HEK293 (cell line): ENCODE data around the gene ZNF593.

ENCODE experiments used
- AEBP2 ChIP-seq: fragments of 450-650 bp; formaldehyde crosslinking; IDR thresholded peaks from 2 replicates; pipeline ENCODE4 v1.5.1; 2016; ENCODE audit warnings: missing biosample characterization, missing genetic modification characterization, borderline replicate concordance
- EGR2 ChIP-seq: fragments of 450-650 bp; formaldehyde crosslinking; IDR thresholded peaks from 2 replicates; pipeline ENCODE4 v1.5.1; 2016; ENCODE audit warnings: low read depth, missing biosample characterization, missing genetic modification characterization
- FEZF1 ChIP-seq: fragments of 450-650 bp; formaldehyde crosslinking; IDR thresholded peaks from 2 replicates; pipeline ENCODE4 v1.5.1; 2016; ENCODE audit warnings: missing biosample characterization, missing genetic modification characterization
- GLIS1 ChIP-seq: fragments of 450-650 bp; formaldehyde crosslinking; IDR thresholded peaks from 2 replicates; pipeline ENCODE4 v1.5.1; 2016; ENCODE audit warnings: missing biosample characterization, missing genetic modification characterization
- KLF10 ChIP-seq: fragments of 450-650 bp; IDR thresholded peaks from 2 replicates; pipeline ENCODE4 v1.5.1; 2018; ENCODE audit warnings: missing biosample characterization, mild to moderate bottlenecking, missing genetic modification characterization
- PATZ1 ChIP-seq: fragments of 450-650 bp; formaldehyde crosslinking; IDR thresholded peaks from 2 replicates; pipeline ENCODE4 v1.5.1; 2016; ENCODE audit warnings: missing biosample characterization, missing genetic modification characterization
- REPIN1 ChIP-seq: fragments of 450-650 bp; formaldehyde crosslinking; IDR thresholded peaks from 2 replicates; pipeline ENCODE4 v1.5.1; 2017; ENCODE audit warnings: missing biosample characterization, missing genetic modification characterization, low read depth
- SP2 ChIP-seq: fragments of 450-650 bp; formaldehyde crosslinking; IDR thresholded peaks from 2 replicates; pipeline ENCODE4 v1.5.1; 2016; ENCODE audit warnings: missing biosample characterization, missing genetic modification characterization
- SP7 ChIP-seq: fragments of 450-650 bp; formaldehyde crosslinking; IDR thresholded peaks from 2 replicates; pipeline ENCODE4 v1.5.1; 2016; ENCODE audit warnings: missing biosample characterization, missing genetic modification characterization
- YY1 ChIP-seq: fragments of 450-650 bp; formaldehyde crosslinking; IDR thresholded peaks from 2 replicates; pipeline ENCODE4 v1.5.1; 2018; ENCODE audit warnings: missing biosample characterization, missing genetic modification characterization
- YY2 ChIP-seq: fragments of 450-650 bp; formaldehyde crosslinking; IDR thresholded peaks from 2 replicates; pipeline ENCODE4 v1.5.1; 2016; ENCODE audit warnings: missing biosample characterization, missing genetic modification characterization
- ZBTB6 ChIP-seq: fragments of 450-650 bp; formaldehyde crosslinking; IDR thresholded peaks from 2 replicates; pipeline ENCODE4 v1.5.1; 2017; ENCODE audit warnings: missing biosample characterization, missing genetic modification characterization
- ZBTB7A ChIP-seq: fragments of 450-650 bp; formaldehyde crosslinking; IDR thresholded peaks from 2 replicates; pipeline ENCODE4 v1.5.1; 2016; ENCODE audit warnings: low read depth, missing biosample characterization, missing genetic modification characterization
- ZBTB8A ChIP-seq: fragments of 450-650 bp; formaldehyde crosslinking; IDR thresholded peaks from 2 replicates; pipeline ENCODE4 v1.5.1; 2016; ENCODE audit warnings: missing biosample characterization, missing genetic modification characterization
- ZIC2 ChIP-seq: fragments of 450-650 bp; formaldehyde crosslinking; IDR thresholded peaks from 2 replicates; pipeline ENCODE4 v1.5.1; 2016; ENCODE audit warnings: missing biosample characterization, missing genetic modification characterization
- ZNF121 ChIP-seq: fragments of 450-650 bp; formaldehyde crosslinking; IDR thresholded peaks from 2 replicates; pipeline ENCODE4 v1.5.1; 2016; ENCODE audit warnings: missing biosample characterization, missing genetic modification characterization
- ZNF146 ChIP-seq: fragments of 450-650 bp; formaldehyde crosslinking; IDR thresholded peaks from 2 replicates; pipeline ENCODE4 v1.5.1; 2016; ENCODE audit warnings: missing biosample characterization, missing genetic modification characterization
- ZNF391 ChIP-seq: fragments of 450-650 bp; formaldehyde crosslinking; IDR thresholded peaks from 2 replicates; pipeline ENCODE4 v1.5.1; 2016; ENCODE audit warnings: low read depth, missing biosample characterization, missing genetic modification characterization, borderline replicate concordance
- ZNF398 ChIP-seq: fragments of 450-650 bp; formaldehyde crosslinking; IDR thresholded peaks from 2 replicates; pipeline ENCODE4 v1.5.1; 2017; ENCODE audit warnings: missing biosample characterization, missing genetic modification characterization
- ZNF501 ChIP-seq: fragments of 450-650 bp; formaldehyde crosslinking; IDR thresholded peaks from 2 replicates; pipeline ENCODE4 v1.5.1; 2016; ENCODE audit warnings: missing biosample characterization, missing genetic modification characterization
- ZNF571 ChIP-seq: fragments of 450-650 bp; formaldehyde crosslinking; IDR thresholded peaks from 2 replicates; pipeline ENCODE4 v1.5.0; 2017; ENCODE audit warnings: missing biosample characterization, missing genetic modification characterization
- ZNF639 ChIP-seq: fragments of 450-650 bp; formaldehyde crosslinking; IDR thresholded peaks from 2 replicates; pipeline ENCODE4 v1.5.1; 2016; ENCODE audit warnings: missing biosample characterization, missing genetic modification characterization
- ZNF658 ChIP-seq: fragments of 450-650 bp; formaldehyde crosslinking; IDR thresholded peaks from 2 replicates; pipeline ENCODE4; 2016; ENCODE audit warnings: missing biosample characterization, missing genetic modification characterization
- ZNF660 ChIP-seq: fragments of 450-650 bp; IDR thresholded peaks from 2 replicates; pipeline ENCODE4 v1.5.1; 2018; ENCODE audit warnings: missing biosample characterization, mild to moderate bottlenecking, missing genetic modification characterization
- ZNF777 ChIP-seq: fragments of 450-650 bp; formaldehyde crosslinking; IDR thresholded peaks from 2 replicates; pipeline ENCODE4 v1.5.1; 2017; ENCODE audit warnings: missing biosample characterization, missing genetic modification characterization, borderline replicate concordance
- ZNF843 ChIP-seq: fragments of 450-650 bp; formaldehyde crosslinking; IDR thresholded peaks from 2 replicates; pipeline ENCODE4 v1.5.1; 2016; ENCODE audit warnings: missing biosample characterization, missing genetic modification characterization
- ZSCAN23 ChIP-seq: fragments of 450-650 bp; formaldehyde crosslinking; IDR thresholded peaks from 2 replicates; pipeline ENCODE4 v1.5.1; 2016; ENCODE audit warnings: missing biosample characterization, missing genetic modification characterization
- ZSCAN4 ChIP-seq: fragments of 450-650 bp; formaldehyde crosslinking; IDR thresholded peaks from 2 replicates; pipeline ENCODE4 v1.5.1; 2017; ENCODE audit warnings: missing biosample characterization, missing genetic modification characterization
- TF ChIP-seq, protein P1 (sequence below): fragments of 450-650 bp; formaldehyde crosslinking; IDR thresholded peaks from 2 replicates; pipeline ENCODE4 v1.5.1; 2016; ENCODE audit warnings: missing biosample characterization, missing genetic modification characterization

Gene ZNF593

DNA sequence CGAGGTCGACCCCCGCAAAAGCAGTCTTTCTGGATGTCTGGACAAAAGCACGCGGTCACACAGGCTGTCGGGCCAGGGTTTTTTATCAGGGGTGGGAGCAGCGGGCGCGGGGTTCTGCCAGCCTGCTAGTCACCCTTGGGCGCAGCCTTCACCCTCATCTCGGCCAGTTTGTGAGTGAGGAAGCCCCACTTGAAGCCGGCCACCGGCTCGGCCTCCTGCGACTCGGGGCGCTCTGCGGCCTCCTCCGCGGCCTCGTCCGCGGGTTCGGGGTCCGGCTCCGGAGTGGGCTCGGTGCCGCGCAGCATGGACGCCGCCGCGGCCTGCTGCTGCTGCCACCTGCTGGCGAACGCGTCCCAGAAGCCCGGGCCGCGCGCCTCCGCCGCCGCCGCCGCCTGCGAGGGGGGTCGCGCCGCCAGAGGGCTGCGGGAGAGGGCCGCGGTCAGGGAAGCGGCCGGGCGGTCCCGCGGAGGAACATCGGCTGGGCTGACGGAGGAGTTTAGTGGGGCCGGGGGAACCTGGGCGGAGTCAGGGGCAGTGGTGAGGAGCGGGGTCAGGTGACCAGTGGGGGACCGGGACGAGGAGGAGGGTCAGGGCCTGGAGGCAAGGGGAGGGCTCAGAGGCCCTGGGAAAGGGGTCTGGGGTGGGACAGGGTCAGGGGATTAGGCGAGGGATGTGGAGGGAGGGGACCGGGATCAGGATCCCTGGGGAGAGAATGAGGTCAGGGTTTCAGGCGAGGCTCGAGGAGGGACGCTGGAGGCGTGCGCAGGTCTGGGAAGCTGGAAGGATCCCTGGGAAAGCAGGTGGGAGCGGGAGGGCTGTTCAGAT, 5.5 kb upstream of the ZNF593 start (continued):
- TF ChIP-seq, protein P1, sequence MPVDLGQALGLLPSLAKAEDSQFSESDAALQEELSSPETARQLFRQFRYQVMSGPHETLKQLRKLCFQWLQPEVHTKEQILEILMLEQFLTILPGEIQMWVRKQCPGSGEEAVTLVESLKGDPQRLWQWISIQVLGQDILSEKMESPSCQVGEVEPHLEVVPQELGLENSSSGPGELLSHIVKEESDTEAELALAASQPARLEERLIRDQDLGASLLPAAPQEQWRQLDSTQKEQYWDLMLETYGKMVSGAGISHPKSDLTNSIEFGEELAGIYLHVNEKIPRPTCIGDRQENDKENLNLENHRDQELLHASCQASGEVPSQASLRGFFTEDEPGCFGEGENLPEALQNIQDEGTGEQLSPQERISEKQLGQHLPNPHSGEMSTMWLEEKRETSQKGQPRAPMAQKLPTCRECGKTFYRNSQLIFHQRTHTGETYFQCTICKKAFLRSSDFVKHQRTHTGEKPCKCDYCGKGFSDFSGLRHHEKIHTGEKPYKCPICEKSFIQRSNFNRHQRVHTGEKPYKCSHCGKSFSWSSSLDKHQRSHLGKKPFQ: peak; percentile 43; the same call in 1 of the 2 replicates
- TF ChIP-seq EGR2 (tag by site-specific recombination) (no peak), ZNF843 (tag by site-specific recombination) (no peak), AEBP2 (tag by site-specific recombination) (no peak), ZSCAN4 (tag by site-specific recombination) (no peak), ZNF391 (tag by site-specific recombination) (no peak; the same call in 1 of the 2 replicates), FEZF1 (tag by site-specific recombination) (no peak), ZBTB7A (tag by site-specific recombination) (0 out of 2 replicates have a peak, but pooled peaks have one; percentile 47), ZBTB6 (tag by site-specific recombination) (peak; percentile 87), GLIS1 (tag by site-specific recombination) (peak; percentile 73), ZNF639 (tag by site-specific recombination) (no peak), SP7 (tag by site-specific recombination) (0 out of 2 replicates have a peak, but pooled peaks have one; percentile 38), ZNF660 (tag by site-specific recombination) (no peak), ZNF121 (tag by site-specific recombination) (no peak), ZIC2 (peak; percentile 25; the same call in 1 of the 2 replicates), KLF10 (tag by site-specific recombination) (no peak), REPIN1 (tag by site-specific recombination) (no peak), ZSCAN23 (tag by site-specific recombination) (no peak), ZNF398 (peak; percentile 90), ZNF571 (no peak), ZNF501 (tag by site-specific recombination) (no peak), ZNF777 (tag by site-specific recombination) (no peak), SP2 (tag by site-specific recombination) (peak; percentile 66), PATZ1 (tag by site-specific recombination) (peak; percentile 82), ZBTB8A (no peak; the same call in 1 of the 2 replicates), YY2 (tag by site-specific recombination) (peak; percentile 11; the same call in 1 of the 2 replicates), YY1 (peak; percentile 61; the same call in 1 of the 2 replicates), ZNF658 (tag by site-specific recombination) (no peak), ZNF146 (tag by site-specific recombination) (no peak)
